Measurements from ENCODE around the gene IFNA5.

The IFNA5 gene

DNA sequence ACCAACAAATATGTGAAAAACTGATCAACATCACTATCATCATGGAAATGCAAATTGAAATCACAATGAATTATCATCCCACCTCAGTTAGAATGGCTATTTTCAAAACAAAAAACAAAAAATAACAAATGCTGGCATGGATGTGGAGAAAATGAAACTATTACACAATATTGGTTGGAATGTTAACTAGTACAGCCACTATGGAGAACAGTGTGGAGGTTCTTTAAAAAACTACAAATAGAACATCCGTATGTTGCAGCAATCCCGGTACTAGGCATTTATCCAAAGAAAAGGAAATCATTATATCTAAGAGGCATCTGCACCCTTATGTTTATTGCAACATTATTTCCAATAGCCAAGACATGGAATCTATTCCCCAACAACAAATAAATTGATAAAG lies 9.0 kb upstream of the IFNA5 start:
- Histone ChIP-seq H2AFZ (ENCODE audit: low read length) (no peak overlapping the region), H3K27me3 (replicated peaks; ENCODE audit: insufficient read depth, low read length) (no peaks in the 10 kb centered on the region), H3K27ac (ENCODE audit: low read length) (no peak overlapping the region), H4K20me1 (ENCODE audit: insufficient read depth, low read length) (no peaks in the 10 kb centered on the region), H3K9me2 (replicated peaks; ENCODE audit: insufficient read depth, low read length) (no peaks in the 10 kb centered on the region), H3K36me3 (replicated peaks; ENCODE audit: insufficient read depth, low read length) (no peaks in the 10 kb centered on the region), H3K9ac (ENCODE audit: low read length) (no peak overlapping the region), H3F3A (ENCODE audit: insufficient read depth, low read length) (no peaks in the 10 kb centered on the region), H3K4me1 (ENCODE audit: low read length) (no peaks in the 10 kb centered on the region), H3K9me3 (replicated peaks; ENCODE audit: insufficient read depth, low read length) (no peaks in the 10 kb centered on the region), H3K4me3 (ENCODE audit: low read length) (no peak overlapping the region), H3K4me2 (ENCODE audit: low read depth, low read length) (no peak overlapping the region), H3K79me2 (ENCODE audit: low read length) (no peaks in the 10 kb centered on the region)
- TF ChIP-seq, protein P1, sequence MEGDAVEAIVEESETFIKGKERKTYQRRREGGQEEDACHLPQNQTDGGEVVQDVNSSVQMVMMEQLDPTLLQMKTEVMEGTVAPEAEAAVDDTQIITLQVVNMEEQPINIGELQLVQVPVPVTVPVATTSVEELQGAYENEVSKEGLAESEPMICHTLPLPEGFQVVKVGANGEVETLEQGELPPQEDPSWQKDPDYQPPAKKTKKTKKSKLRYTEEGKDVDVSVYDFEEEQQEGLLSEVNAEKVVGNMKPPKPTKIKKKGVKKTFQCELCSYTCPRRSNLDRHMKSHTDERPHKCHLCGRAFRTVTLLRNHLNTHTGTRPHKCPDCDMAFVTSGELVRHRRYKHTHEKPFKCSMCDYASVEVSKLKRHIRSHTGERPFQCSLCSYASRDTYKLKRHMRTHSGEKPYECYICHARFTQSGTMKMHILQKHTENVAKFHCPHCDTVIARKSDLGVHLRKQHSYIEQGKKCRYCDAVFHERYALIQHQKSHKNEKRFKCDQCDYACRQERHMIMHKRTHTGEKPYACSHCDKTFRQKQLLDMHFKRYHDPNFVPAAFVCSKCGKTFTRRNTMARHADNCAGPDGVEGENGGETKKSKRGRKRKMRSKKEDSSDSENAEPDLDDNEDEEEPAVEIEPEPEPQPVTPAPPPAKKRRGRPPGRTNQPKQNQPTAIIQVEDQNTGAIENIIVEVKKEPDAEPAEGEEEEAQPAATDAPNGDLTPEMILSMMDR (IDR thresholded peaks at IDR 0.05; ENCODE audit: low read length): no peak
- TF ChIP-seq EZH2 (optimal IDR thresholded peaks at IDR 0.05; ENCODE audit: low read depth, low read length) (no peak), EZH2phosphoT487 (IDR thresholded peaks at IDR 0.05; ENCODE audit: low read length) (no peak)
- DNase-seq: no peak

DNA sequence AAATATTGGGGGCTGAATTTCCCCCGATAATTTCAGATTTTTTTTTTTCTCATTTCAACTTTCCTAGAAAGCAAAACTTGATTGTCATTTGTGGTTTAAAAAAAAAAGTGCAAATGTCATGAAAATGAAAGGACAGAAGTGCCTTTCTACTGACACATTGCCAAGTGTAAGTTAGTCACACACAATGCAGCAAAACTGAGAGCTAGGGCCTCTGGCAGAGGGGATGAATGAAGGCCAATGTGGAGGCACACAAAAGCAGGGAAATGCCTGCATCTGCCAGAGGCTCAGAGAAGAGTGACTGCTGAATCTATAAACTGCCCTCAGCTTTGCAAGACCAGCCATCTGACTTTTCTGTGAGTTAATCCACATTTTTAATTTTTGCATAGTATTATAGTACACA lies 6.8 kb upstream of the IFNA5 start:
- no peaks in the 10 kb centered on the region for H3K9me3 ChIP-seq (replicated peaks; ENCODE audit: insufficient read depth, low read length)
- TF ChIP-seq EZH2phosphoT487 (IDR thresholded peaks at IDR 0.05; ENCODE audit: low read length): no peak
- TF ChIP-seq, protein P1 (IDR thresholded peaks at IDR 0.05; ENCODE audit: low read length): no peak
- no peak for TF ChIP-seq EZH2 (optimal IDR thresholded peaks at IDR 0.05; ENCODE audit: low read depth, low read length)

GRCh38 chr9:21295992-21296391 lies 9.1 kb downstream of the IFNA5 start:
- Histone ChIP-seq H3K36me3 (replicated peaks; ENCODE audit: insufficient read depth, low read length) (no peaks in the 10 kb centered on the region), H3K9ac (ENCODE audit: low read length) (no peak overlapping the region), H3K9me2 (replicated peaks; ENCODE audit: insufficient read depth, low read length) (no peaks in the 10 kb centered on the region), H3K4me2 (ENCODE audit: low read depth, low read length) (no peak overlapping the region), H3K9me3 (replicated peaks; ENCODE audit: insufficient read depth, low read length) (no peaks in the 10 kb centered on the region), H3K79me2 (ENCODE audit: low read length) (no peaks in the 10 kb centered on the region), H3F3A (ENCODE audit: insufficient read depth, low read length) (no peaks in the 10 kb centered on the region), H3K4me1 (ENCODE audit: low read length) (no peaks in the 10 kb centered on the region), H2AFZ (ENCODE audit: low read length) (no peak overlapping the region), H3K27me3 (replicated peaks; ENCODE audit: insufficient read depth, low read length) (no peaks in the 10 kb centered on the region), H3K27ac (ENCODE audit: low read length) (no peak overlapping the region), H3K4me3 (ENCODE audit: low read length) (no peak overlapping the region), H4K20me1 (ENCODE audit: insufficient read depth, low read length) (no peaks in the 10 kb centered on the region)
- no peak for DNase-seq
- TF ChIP-seq, protein P1 (IDR thresholded peaks at IDR 0.05; ENCODE audit: low read length): no peak
- TF ChIP-seq EZH2 (optimal IDR thresholded peaks at IDR 0.05; ENCODE audit: low read depth, low read length) (no peak), EZH2phosphoT487 (IDR thresholded peaks at IDR 0.05; ENCODE audit: low read length) (no peak)

More for the DNA sequence above, 6.8 kb upstream of the IFNA5 start:
- no peak for DNase-seq
- no peaks in the 10 kb centered on the region for H3K9me2 ChIP-seq (replicated peaks; ENCODE audit: insufficient read depth, low read length)
- H3K4me3 ChIP-seq (ENCODE audit: low read length): no peak overlapping the region
- no peak overlapping the region for H3K4me2 ChIP-seq (ENCODE audit: low read depth, low read length)
- H2AFZ ChIP-seq (ENCODE audit: low read length): no peak overlapping the region
- no peaks in the 10 kb centered on the region for H3K27me3 ChIP-seq (replicated peaks; ENCODE audit: insufficient read depth, low read length)
- H4K20me1 ChIP-seq (ENCODE audit: insufficient read depth, low read length): no peaks in the 10 kb centered on the region
- H3K4me1 ChIP-seq (ENCODE audit: low read length): no peaks in the 10 kb centered on the region
- H3F3A ChIP-seq (ENCODE audit: insufficient read depth, low read length): no peaks in the 10 kb centered on the region
- no peak overlapping the region for H3K9ac ChIP-seq (ENCODE audit: low read length)
- H3K36me3 ChIP-seq (replicated peaks; ENCODE audit: insufficient read depth, low read length): no peaks in the 10 kb centered on the region
- no peak overlapping the region for H3K27ac ChIP-seq (ENCODE audit: low read length)
- H3K79me2 ChIP-seq (ENCODE audit: low read length): no peaks in the 10 kb centered on the region
